NCI-H2029 treated with DMSO at 0.1 percent for 48 hours (cell line): Measurements from ENCODE around the gene OGFOD3.
"Not testable (repeated sequence)": the region's sequence is repeated elsewhere in the genome, so short reads cannot be mapped to it uniquely, and the experiment has no call there.

Source experiments
- DNase-seq: peaks from one replicate; lab custom pipeline; 2025; lab: John Stamatoyannopoulos, UW

The OGFOD3 gene

GRCh38 chr17:82386881-82387704 is 31.3 kb downstream of the OGFOD3 start:
- no peak for DNase-seq

GRCh38 chr17:82386255-82386831 is 32.0 kb downstream of the OGFOD3 start:
- DNase-seq: no peak

GRCh38 chr17:82385559-82386254 is 32.7 kb downstream of the OGFOD3 start:
- no peak for DNase-seq

GRCh38 chr17:82384730-82385481 is 33.5 kb downstream of the OGFOD3 start:
- DNase-seq: no peak

- peak; percentile 37 for DNase-seq
Measured at GRCh38 chr17:82384051-82384729, 34.2 kb downstream of the OGFOD3 start.

GRCh38 chr17:82383411-82383810 is 35.0 kb downstream of the OGFOD3 start:
- DNase-seq: no peak

GRCh38 chr17:82382933-82383255 is 35.5 kb downstream of the OGFOD3 start:
- no peak for DNase-seq

GRCh38 chr17:82382220-82382932 is 36.0 kb downstream of the OGFOD3 start:
- DNase-seq: not testable (repeated sequence)

GRCh38 chr17:82381703-82382009 is 36.7 kb downstream of the OGFOD3 start:
- not testable (repeated sequence) for DNase-seq

GRCh38 chr17:82380860-82381702 is 37.3 kb downstream of the OGFOD3 start:
- no peak for DNase-seq

GRCh38 chr17:82378741-82379021 is 39.7 kb downstream of the OGFOD3 start:
- no peak for DNase-seq

- DNase-seq: no peak
Measured at GRCh38 chr17:82377924-82378740, 40.3 kb downstream of the OGFOD3 start.

GRCh38 chr17:82377294-82377693 is 41.1 kb downstream of the OGFOD3 start:
- not testable (repeated sequence) for DNase-seq

GRCh38 chr17:82376042-82376730 is 42.2 kb downstream of the OGFOD3 start:
- no peak for DNase-seq

GRCh38 chr17:82375359-82376041 is 42.9 kb downstream of the OGFOD3 start:
- no peak for DNase-seq

GRCh38 chr17:82374626-82375331 is 43.6 kb downstream of the OGFOD3 start:
- DNase-seq: no peak

- DNase-seq: no peak
Measured at GRCh38 chr17:82373731-82374625, 44.4 kb downstream of the OGFOD3 start.
